ENCODE data around the gene GTF2A2. TPM values are rescaled to one million over a fixed set of nuclear protein-coding genes. Genes with fewer than 3 reads are reported as not detected.

The GTF2A2 gene
- polyA plus RNA-seq, 4 donors: 157 to 173 (median 162) TPM

DNA sequence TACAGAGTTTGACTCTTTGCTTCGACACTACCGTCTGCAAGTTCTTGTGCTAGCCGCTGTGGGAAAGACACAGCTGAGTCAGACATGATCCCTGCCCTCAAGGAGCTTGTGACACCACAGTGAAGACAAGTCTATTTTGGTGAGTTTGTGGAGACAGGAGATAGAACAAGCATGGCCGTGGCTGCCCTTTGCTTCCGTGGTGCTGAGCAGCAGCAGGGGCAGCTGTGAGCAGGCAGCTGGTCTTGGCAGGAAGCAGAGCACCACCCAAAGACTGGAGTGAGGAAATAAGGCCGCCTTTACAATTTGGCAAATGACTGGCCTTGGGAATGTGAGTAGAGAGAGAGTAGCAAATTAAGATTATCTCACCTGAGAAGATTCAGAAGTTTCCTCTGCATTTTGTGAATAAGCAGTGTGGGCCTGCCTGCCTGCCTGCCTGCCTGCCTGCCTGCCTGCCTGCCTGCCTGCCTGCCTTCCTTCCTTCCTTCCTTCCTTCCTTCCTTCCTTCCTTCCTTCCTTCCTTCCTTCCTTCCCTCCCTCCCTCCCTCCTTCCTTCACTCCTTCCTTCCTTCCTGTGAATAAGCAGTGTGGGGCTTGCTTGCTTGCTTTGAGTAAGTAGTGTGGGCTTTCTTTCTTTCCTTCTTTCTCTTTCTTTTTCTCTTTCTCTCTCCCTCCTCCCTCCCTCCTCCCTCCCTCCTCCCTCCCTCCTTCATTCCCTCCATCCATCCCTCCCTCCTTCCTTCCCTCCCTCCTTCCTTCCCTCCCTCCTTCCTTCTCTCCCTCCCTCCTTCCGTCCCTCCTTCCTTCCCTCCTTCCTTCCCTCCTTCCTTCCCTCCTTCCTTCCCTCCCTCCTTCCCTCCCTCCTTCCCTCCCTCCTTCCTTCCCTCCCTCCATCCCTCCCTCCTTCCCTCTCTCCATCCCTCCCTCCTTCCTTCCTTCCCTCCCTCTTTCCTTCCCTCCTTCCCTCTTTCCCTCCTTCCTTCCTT lies 47.3 kb downstream of the GTF2A2 start:
- no peak for DNase-seq (ENCODE audit: low read depth in 4 of 4, low spot score in 3 of 4)

GRCh38 chr15:59605994-59606393 lies 51.3 kb downstream of the GTF2A2 start:
- no peak for DNase-seq (ENCODE audit: low read depth in 4 of 4, low spot score in 3 of 4)

GRCh38 chr15:59598461-59598860 lies 58.9 kb downstream of the GTF2A2 start:
- DNase-seq (ENCODE audit: low read depth in 4 of 4, low spot score in 3 of 4): no peak

DNA sequence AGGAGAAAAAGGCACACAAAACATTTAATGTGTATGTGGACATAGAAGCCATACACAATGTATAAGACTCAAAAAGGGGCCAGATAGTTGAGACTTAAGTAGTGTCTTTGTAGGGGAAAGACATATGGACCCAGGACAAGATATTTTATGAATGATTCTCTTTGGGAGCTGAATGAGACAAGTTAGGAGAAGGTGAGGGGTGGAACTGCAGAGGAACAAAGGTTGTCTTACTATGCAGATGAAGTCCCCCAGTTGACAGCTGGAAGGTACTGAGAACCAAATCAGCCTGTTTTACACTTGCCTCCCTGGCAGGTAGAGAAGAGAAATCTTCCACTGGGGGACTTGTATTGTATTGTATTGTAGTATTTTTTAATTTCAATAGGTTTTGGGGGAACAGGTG lies 60.7 kb downstream of the GTF2A2 start:
- no peak for DNase-seq (ENCODE audit: low read depth in 4 of 4, low spot score in 3 of 4)

GRCh38 chr15:59595434-59595915 lies 61.8 kb downstream of the GTF2A2 start:
- no peak for DNase-seq (ENCODE audit: low read depth in 4 of 4, low spot score in 3 of 4)

- no peak for DNase-seq (ENCODE audit: low read depth in 4 of 4, low spot score in 3 of 4)
Observed at GRCh38 chr15:59594991-59595390, 62.3 kb downstream of the GTF2A2 start.

- DNase-seq (ENCODE audit: low read depth in 4 of 4, low spot score in 3 of 4): no peak
Observed at GRCh38 chr15:59594493-59594942, 62.8 kb downstream of the GTF2A2 start.

DNA sequence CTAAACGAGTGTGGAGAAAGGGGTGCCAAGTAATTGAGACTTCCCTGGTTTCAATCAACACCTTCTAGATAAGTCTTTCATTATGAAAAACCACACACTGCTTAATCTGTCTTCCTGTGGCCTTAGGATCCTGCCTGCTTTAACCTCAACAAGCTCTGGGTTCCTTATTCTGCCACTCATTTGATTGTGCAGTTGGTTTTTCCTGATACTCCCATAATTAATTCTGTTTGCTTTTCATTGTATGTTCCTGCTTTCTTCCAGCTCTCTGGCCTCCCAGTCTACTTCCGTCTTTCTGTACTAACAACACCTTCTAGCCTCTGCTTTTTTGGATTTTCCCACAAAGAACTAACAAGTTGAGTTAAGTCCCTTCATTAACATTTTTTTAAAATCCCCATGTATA lies 66.0 kb downstream of the GTF2A2 start:
- no peak for DNase-seq (ENCODE audit: low read depth in 4 of 4, low spot score in 3 of 4)

DNA sequence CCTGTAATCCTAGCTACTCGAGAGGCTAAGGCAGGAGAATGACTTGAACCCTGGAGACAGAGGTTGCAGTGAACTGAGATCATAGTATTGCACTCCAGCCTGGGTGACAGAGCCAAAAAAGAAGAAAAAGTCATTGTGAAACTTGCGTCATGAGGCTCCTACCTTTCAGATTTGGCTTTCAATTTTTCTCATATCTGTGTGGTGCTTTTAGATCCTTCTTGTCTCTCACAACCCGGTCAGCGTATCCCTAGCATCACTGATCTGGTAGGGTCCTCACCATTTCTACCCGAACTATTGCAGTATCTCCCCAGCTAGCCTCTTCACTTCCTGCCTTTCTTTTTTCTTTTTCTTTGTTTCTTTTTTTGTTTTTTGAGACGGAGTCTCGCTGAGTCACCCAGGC lies 67.3 kb downstream of the GTF2A2 start:
- no peak for DNase-seq (ENCODE audit: low read depth in 4 of 4, low spot score in 3 of 4)

Other genes starting within 250 kb of the GTF2A2 start
- 10 to 100 TPM; 19.9 to 24.3 (median 23.2) TPM for gene FAM81A, start 219.3 kb downstream of the GTF2A2 start, polyA plus RNA-seq (ENCODE audit: insufficient read length in 4 of 4)
- under 1 TPM; 0.61 to 0.94 (median 0.68) TPM for gene GCNT3, start 45.7 kb downstream of the GTF2A2 start, polyA plus RNA-seq (ENCODE audit: insufficient read length in 4 of 4)
- gene BNIP2, start 31.8 kb upstream of the GTF2A2 start, polyA plus RNA-seq (ENCODE audit: insufficient read length in 4 of 4): 10 to 100 TPM; 65.3 to 89.3 (median 78.8) TPM